ENCODE data around the gene LRRIQ3. TPM values are rescaled to one million over a fixed set of nuclear protein-coding genes. Genes with fewer than 3 reads are reported as not detected.

Gene LRRIQ3
- total and polyA plus RNA-seq, 3 donors from 2014 or later: 12.6 to 36.2 (median 23.1) TPM

DNA sequence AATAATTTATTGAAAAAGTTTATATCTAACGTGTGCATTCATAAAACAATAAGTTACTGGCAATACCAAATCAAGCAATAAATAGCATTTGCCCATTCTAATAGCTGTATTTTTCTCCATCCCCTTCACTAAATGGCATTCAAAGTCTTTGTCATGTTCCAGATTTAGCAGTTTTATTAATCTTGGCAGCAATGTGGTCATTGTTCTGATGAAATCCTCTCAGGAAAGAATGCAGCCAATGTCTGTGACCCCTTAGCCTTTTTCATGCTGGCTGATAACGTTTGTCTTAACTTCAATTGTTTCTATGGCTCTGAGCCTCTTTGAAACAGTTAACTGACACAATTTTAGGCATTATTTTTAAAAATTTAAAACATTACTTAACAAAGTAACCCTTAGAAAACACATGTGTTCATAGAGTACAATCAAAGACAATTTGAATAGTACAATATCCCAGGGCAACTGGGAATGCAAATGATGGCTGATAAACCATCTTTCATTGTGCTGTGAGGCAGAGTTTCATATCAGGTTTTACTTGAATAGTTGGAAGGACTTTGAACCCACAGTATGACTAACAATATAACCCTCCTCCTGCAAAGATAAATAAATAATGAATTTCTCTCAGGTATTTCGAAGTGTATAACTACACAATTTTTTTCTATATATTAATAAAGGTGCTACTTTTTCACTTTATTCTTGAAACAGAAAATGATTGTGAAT lies 217.5 kb downstream of the LRRIQ3 start:
- Histone ChIP-seq H3K4me3 (no peak overlapping the region), H3K9me3 (no peaks in the 10 kb centered on the region), H3K4me1 (no peaks in the 10 kb centered on the region), H3K27me3 (no peaks in the 10 kb centered on the region), H3K36me3 (ENCODE audit: low read depth, missing control alignments) (no peaks in the 10 kb centered on the region), H3K27ac (no peak overlapping the region)
- no peak for DNase-seq
- WGBS, 2 donors: 61 to 64% methylated on average over 3 of the region's 3 CpGs
- intact Hi-C loops (cut with DNase I; ENCODE audit: low total_unique reads): no loop called here
- TF ChIP-seq CTCF (IDR thresholded peaks at IDR 0.05): no peak
- no peak for TF ChIP-seq POLR2A (IDR thresholded peaks at IDR 0.05)

DNA sequence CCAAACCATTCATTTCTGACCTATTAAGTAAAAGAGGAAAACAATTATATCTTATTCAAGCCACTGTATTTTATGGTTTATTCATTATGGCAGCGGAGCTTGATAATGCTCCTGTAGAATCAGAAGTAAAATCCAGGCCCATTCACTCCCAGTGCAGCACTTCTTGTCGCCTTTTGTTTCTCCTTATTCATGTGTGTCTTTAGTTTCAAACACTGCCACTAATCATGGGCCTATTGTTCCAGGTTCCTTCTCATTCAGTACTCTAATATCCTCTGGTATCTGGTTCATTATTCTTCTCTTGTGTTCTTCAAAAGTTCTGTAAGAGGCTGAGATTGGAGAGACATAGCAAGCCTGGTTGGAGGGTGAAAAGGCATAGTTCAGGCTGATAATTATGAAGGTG lies 218.3 kb downstream of the LRRIQ3 start:
- no peaks in the 10 kb centered on the region for H3K4me1 ChIP-seq
- 88 to 96% methylated on average over 2 of the region's 2 CpGs for WGBS, 2 donors
- no peaks in the 10 kb centered on the region for H3K27me3 ChIP-seq
- no peaks in the 10 kb centered on the region for H3K9me3 ChIP-seq
- DNase-seq: no peak
- no peak overlapping the region for H3K4me3 ChIP-seq
- H3K27ac ChIP-seq: no peak overlapping the region
- no peak for TF ChIP-seq POLR2A (IDR thresholded peaks at IDR 0.05)
- no peak for TF ChIP-seq CTCF (IDR thresholded peaks at IDR 0.05)
- H3K36me3 ChIP-seq (ENCODE audit: low read depth, missing control alignments): no peaks in the 10 kb centered on the region
- intact Hi-C loops (cut with DNase I; ENCODE audit: low total_unique reads): no loop called here

DNA sequence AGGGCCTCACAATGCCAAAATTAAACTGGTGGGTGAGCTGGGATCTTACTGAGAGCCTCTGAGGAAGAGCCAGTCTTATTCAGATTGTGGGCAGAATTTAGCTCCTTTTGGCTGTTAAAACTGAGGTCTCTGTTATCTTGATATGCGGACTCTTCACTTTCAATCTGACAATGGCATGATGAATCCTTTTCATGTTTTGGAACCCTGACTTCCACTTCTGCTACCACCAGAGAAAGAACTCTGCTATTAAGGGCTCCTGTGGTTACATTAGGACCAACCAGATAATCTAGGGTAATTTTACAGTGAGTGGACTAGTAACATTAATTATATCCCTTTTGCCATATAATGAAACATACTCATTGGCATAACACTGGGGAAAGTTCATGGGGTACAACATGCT lies 219.0 kb downstream of the LRRIQ3 start:
- no peaks in the 10 kb centered on the region for H3K9me3 ChIP-seq
- no peaks in the 10 kb centered on the region for H3K27me3 ChIP-seq
- no peak for TF ChIP-seq POLR2A (IDR thresholded peaks at IDR 0.05)
- no peak for TF ChIP-seq CTCF (IDR thresholded peaks at IDR 0.05)
- no peak for DNase-seq
- no peaks in the 10 kb centered on the region for H3K36me3 ChIP-seq (ENCODE audit: low read depth, missing control alignments)
- WGBS, 2 donors: 100% methylated on average over 1 of the region's 1 CpG
- intact Hi-C loops (cut with DNase I; ENCODE audit: low total_unique reads): no loop called here
- no peak overlapping the region for H3K27ac ChIP-seq
- H3K4me3 ChIP-seq: no peak overlapping the region
- no peaks in the 10 kb centered on the region for H3K4me1 ChIP-seq

Other genes with a start within 250 kb of the LRRIQ3 start
- gene FPGT, start 66 bp upstream of the LRRIQ3 start, total RNA-seq: 10 to 100 TPM; 17.9 to 19.8 TPM
- 12.1 TPM for gene FPGT, start 66 bp upstream of the LRRIQ3 start, polyA plus RNA-seq (ENCODE audit: insufficient read depth, low read depth, low replicate concordance)
- 1 to 10 TPM; 6.4 to 6.5 TPM for gene TNNI3K, start 37.2 kb upstream of the LRRIQ3 start, total RNA-seq
- gene TNNI3K, start 37.2 kb upstream of the LRRIQ3 start, polyA plus RNA-seq (ENCODE audit: insufficient read depth, low read depth, low replicate concordance): 6.8 TPM

All from testis (tissue), 3 donors.